HUES48 (cell line): Measurements from ENCODE around the gene DLG2.

ENCODE experiments used
- H3K27ac ChIP-seq: one replicate; pipeline ENCODE4 v1.7.0; 2013; ENCODE audit warnings: low read depth, low read length, inconsistent platforms
- H3K27me3 ChIP-seq: 2 replicates; pipeline ENCODE4 v1.6.1; 2013; ENCODE audit warnings: mild to moderate bottlenecking, low read length; ENCODE audit not compliant: control insufficient read depth, insufficient read depth
- H3K36me3 ChIP-seq: 2 replicates; pipeline ENCODE4 v1.6.1; 2013; ENCODE audit warnings: low read length; ENCODE audit not compliant: control insufficient read depth, insufficient read depth
- H3K4me1 ChIP-seq: 2 replicates; pipeline ENCODE4 v1.6.1; 2013; ENCODE audit warnings: mild to moderate bottlenecking, low read length; ENCODE audit not compliant: control insufficient read depth, insufficient read depth
- H3K4me3 ChIP-seq: 2 replicates; pipeline ENCODE4 v1.5.1; 2013; ENCODE audit warnings: mild to moderate bottlenecking, low read depth, low read length
- H3K9ac ChIP-seq: 2 replicates; pipeline ENCODE4 v1.6.1; 2013; ENCODE audit warnings: mild to moderate bottlenecking, low read depth, low read length, moderate library complexity
- H3K9me3 ChIP-seq: 2 replicates; pipeline ENCODE4 v1.6.1; 2013; ENCODE audit warnings: low read length; ENCODE audit not compliant: control insufficient read depth, insufficient read depth

Gene DLG2

DNA sequence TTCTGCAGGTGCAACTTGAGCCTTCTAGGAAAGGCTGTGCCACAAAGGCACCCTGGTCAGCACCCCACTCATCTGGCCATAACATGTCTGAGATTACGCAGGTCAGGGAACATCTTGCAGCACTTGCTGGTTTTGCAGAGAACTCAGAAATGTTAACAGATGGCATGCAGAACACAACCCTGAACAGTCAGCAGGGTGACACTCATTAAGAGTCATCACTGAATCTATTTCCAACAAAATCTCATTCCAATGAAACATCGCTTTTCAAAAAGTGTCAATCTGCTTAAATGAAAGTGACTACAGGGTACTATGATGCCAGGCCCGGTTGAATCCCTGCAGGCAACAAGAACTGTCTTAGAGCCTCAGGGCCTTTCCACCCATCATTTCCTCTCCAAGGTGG, 1971.2 kb downstream of the DLG2 start:
- Histone ChIP-seq H3K36me3 (no peaks in the 10 kb centered on the region), H3K9ac (no peak overlapping the region), H3K27me3 (no peaks in the 10 kb centered on the region), H3K4me1 (0 out of 2 replicates have a peak, but pooled peaks cover 4% of the 10 kb centered on the region), H3K4me3 (no peak overlapping the region), H3K27ac (no peak overlapping the region), H3K9me3 (no peaks in the 10 kb centered on the region)

- Histone ChIP-seq H3K4me1 (peaks cover 13% of the 10 kb centered on the region; the same call in 1 of the 2 replicates), H3K9ac (no peak overlapping the region), H3K27me3 (no peaks in the 10 kb centered on the region), H3K36me3 (no peaks in the 10 kb centered on the region), H3K27ac (no peak overlapping the region), H3K9me3 (no peaks in the 10 kb centered on the region), H3K4me3 (no peak overlapping the region)
Measured at GRCh38 chr11:83649528-83649855, 1977.7 kb downstream of the DLG2 start.

DNA sequence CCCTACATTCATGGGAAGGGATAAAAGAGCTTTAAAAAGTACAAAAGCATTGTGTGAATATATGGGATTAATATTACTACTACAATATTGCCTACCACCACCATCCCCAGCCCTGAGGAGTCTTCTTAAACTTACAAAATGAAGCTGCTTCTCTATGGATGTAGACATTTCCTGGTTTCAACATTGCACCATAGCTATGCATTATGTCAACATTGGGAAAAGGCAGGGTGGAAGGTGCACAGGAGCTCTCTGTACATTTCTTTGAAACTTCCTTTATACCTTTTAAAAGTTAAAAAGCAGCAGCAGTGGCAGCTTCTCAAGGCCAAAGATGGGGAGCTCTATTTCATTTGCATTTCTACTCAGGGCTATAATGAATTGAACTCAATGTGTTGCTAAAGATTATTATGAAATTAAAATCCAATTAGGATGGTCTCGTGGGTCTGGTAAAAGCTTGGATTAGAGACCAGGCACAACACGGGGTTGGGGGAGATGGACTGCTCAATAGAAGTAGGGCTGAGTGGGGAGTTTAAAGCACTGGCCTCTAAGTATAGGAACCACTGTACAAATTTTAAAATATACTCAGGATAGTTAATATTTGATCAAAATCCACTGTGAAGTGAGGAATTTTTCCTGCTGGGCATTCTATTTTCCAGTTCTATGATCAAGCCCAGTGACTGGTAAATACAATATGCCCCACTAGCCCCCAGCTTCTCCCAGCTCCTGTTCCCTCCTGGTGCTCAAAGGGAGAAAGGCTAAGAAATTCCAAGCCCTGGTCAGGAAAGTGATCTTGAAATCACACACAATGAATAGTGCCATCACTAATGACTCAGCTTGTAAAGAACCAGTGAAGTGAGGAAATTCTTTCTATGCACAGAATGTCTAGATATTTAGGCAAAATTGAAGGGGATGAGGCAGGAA, 1978.3 kb downstream of the DLG2 start:
- Histone ChIP-seq H3K27ac (no peak overlapping the region), H3K9me3 (no peaks in the 10 kb centered on the region), H3K4me3 (no peak overlapping the region), H3K27me3 (no peaks in the 10 kb centered on the region), H3K36me3 (no peaks in the 10 kb centered on the region), H3K9ac (no peak overlapping the region), H3K4me1 (peaks cover 13% of the 10 kb centered on the region; the same call in 1 of the 2 replicates)

DNA sequence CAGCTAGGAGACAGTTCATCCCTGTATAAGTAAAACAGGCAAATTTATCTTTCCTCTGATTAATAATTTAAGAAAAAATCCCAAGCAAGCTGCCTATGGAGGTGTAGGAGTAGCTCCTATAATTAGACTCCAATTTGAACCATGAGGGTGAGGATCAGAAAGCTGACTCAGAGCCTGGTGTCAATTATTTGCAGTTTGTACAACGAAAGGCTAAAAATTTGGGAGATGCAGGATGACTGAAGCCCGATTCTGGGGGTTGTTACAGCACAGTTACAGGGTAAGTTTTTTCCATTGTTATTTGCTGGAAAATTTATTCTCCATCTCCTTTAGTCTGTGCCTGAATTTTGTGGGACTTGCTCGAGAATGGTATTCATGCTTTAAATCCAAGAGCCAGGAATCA, 1981.6 kb downstream of the DLG2 start:
- Histone ChIP-seq H3K36me3 (no peaks in the 10 kb centered on the region), H3K27me3 (no peaks in the 10 kb centered on the region), H3K9ac (no peak overlapping the region), H3K27ac (no peak overlapping the region), H3K4me1 (peaks cover 13% of the 10 kb centered on the region; the same call in 1 of the 2 replicates), H3K4me3 (no peak overlapping the region), H3K9me3 (no peaks in the 10 kb centered on the region)

GRCh38 chr11:83643115-83643514, 1984.0 kb downstream of the DLG2 start:
- no peak overlapping the region for H3K4me3 ChIP-seq
- H3K36me3 ChIP-seq: no peaks in the 10 kb centered on the region
- no peaks in the 10 kb centered on the region for H3K9me3 ChIP-seq
- H3K4me1 ChIP-seq: no peaks in the 10 kb centered on the region
- H3K27me3 ChIP-seq: no peaks in the 10 kb centered on the region
- H3K9ac ChIP-seq: no peak overlapping the region
- no peak overlapping the region for H3K27ac ChIP-seq

DNA sequence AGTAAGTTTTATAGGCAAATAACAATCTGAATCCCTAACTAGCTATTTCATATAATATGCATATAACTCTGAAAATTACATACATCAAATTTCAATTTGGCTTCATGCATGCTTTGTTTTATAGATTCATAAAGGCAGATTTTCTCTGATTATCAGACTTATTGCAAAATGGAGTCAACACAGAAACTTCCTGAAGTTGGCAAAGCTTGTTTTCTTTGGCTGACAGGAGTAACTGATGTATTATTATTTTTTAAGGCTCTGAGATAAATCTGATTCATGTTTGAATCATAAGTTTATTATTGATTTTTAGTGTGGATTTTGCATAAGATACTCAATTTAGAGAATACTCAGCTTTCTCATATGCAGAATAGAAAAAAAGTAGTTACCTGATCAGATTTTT, 1984.6 kb downstream of the DLG2 start:
- Histone ChIP-seq H3K27me3 (no peaks in the 10 kb centered on the region), H3K9me3 (no peaks in the 10 kb centered on the region), H3K4me3 (no peak overlapping the region), H3K36me3 (no peaks in the 10 kb centered on the region), H3K4me1 (no peaks in the 10 kb centered on the region), H3K9ac (no peak overlapping the region), H3K27ac (no peak overlapping the region)

- Histone ChIP-seq H3K4me3 (no peak overlapping the region), H3K9ac (no peak overlapping the region), H3K27ac (no peak overlapping the region), H3K9me3 (no peaks in the 10 kb centered on the region), H3K4me1 (no peaks in the 10 kb centered on the region), H3K36me3 (no peaks in the 10 kb centered on the region), H3K27me3 (no peaks in the 10 kb centered on the region)
Measured at GRCh38 chr11:83641511-83641910, 1985.6 kb downstream of the DLG2 start.

GRCh38 chr11:83639995-83640758, 1987.0 kb downstream of the DLG2 start:
- Histone ChIP-seq H3K4me3 (no peak overlapping the region), H3K9me3 (no peaks in the 10 kb centered on the region), H3K36me3 (no peaks in the 10 kb centered on the region), H3K27me3 (no peaks in the 10 kb centered on the region), H3K4me1 (no peaks in the 10 kb centered on the region), H3K9ac (no peak overlapping the region), H3K27ac (no peak overlapping the region)

DNA sequence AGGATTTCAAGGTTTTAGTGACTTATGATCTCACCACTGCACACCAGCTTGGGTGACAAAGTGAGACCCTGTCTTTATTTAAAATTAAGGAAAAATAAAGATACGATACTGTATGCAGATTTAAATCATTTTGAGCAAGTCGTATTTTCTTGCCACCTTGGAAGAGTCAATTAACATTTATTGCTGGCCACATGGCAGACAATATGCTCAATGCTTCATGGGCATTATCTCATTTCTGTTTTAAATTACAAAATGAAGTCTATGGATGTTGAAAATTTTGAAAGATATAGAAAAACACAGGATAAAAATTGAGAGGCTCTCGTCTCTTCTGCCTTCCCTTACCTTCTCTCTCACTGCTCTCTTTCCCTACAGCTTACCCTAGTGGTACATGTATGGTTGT, 1992.0 kb downstream of the DLG2 start:
- H3K4me3 ChIP-seq: no peak overlapping the region
- no peaks in the 10 kb centered on the region for H3K4me1 ChIP-seq
- no peak overlapping the region for H3K27ac ChIP-seq
- no peak overlapping the region for H3K9ac ChIP-seq
- H3K9me3 ChIP-seq: no peaks in the 10 kb centered on the region
- H3K27me3 ChIP-seq: no peaks in the 10 kb centered on the region
- no peaks in the 10 kb centered on the region for H3K36me3 ChIP-seq

GRCh38 chr11:83630211-83630610, 1996.9 kb downstream of the DLG2 start:
- H3K9ac ChIP-seq: no peak overlapping the region
- H3K4me1 ChIP-seq: no peaks in the 10 kb centered on the region
- H3K27ac ChIP-seq: no peak overlapping the region
- H3K9me3 ChIP-seq: no peaks in the 10 kb centered on the region
- no peaks in the 10 kb centered on the region for H3K27me3 ChIP-seq
- H3K36me3 ChIP-seq: no peaks in the 10 kb centered on the region
- H3K4me3 ChIP-seq: no peak overlapping the region

DNA sequence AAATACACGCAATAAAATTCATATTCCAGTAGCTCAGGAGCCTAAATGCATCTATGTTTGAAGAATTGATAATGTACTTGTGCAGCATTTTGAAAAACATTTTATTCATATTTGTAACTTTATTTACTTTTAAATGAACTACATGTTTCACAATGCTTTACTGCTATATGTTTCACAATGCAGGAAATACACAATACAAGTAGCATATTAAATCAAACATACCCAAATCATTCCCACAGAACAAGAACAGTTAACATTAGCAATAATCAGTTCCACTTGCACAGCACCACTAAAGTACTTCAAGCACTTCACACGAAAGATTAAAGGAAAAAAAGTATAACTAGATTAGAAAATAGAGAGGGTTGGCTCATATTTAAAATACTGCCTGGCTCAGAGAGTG, 1997.4 kb downstream of the DLG2 start:
- H3K27me3 ChIP-seq: no peaks in the 10 kb centered on the region
- H3K9ac ChIP-seq: no peak overlapping the region
- no peaks in the 10 kb centered on the region for H3K9me3 ChIP-seq
- no peak overlapping the region for H3K4me3 ChIP-seq
- H3K36me3 ChIP-seq: no peaks in the 10 kb centered on the region
- H3K27ac ChIP-seq: no peak overlapping the region
- H3K4me1 ChIP-seq: no peaks in the 10 kb centered on the region
